ENCODE data around the gene BLTP1.

The BLTP1 gene

GRCh38 chr4:122172266-122172665, 20.1 kb downstream of the BLTP1 start:
- no peak for DNase-seq

DNA sequence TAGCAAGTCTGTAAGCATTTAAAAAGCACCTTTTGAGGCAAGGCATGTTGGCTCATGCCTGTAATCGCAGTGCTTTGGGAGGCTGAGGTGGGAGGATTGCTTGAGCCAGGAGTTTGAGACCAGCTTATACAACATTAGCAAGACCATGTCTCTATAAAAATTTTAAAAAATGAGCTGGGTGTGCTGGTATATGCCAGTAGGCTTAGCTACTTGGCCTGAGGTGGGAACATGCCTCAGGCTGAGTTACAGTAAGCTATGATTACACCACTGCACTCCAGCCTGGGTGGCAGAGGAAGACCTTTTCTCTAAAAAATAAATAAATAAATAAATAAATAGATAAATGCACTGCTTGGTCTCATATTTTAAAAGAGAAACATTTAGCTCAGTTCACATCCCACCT, 26.8 kb downstream of the BLTP1 start:
- DNase-seq = no peak

DNA sequence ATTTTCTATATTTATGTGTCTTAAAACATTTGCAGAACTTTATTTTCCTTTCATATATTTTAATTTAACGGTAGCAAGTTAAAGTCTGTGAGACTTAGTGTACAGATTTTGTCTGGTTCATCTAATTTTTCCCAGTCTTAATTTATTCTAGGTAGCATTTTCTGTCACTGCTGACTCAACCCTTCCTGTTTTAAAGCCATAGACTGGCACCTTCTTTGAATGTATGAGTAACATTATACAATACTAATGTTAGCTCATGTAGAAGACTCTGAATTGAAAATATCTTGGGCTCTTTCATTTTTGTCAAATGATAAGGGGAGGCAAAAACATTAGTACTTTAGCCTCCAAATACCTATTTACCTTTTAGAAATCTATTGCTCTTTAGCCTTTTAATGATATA, 43.6 kb downstream of the BLTP1 start:
- no peak for DNase-seq
